ENCODE measurements around the gene C20orf144.

The C20orf144 gene

GRCh38 chr20:33658510-33658909 lies 3.6 kb upstream of the C20orf144 start:
- TF ChIP-seq EGR1 (IDR thresholded peaks at IDR 0.05) (no peak), CREB1 (IDR thresholded peaks at IDR 0.05; ENCODE audit: low read depth) (no peak), MAX (IDR thresholded peaks at IDR 0.05) (no peak), RAD21 (IDR thresholded peaks at IDR 0.05; ENCODE audit: low read depth) (no peak), NFIC (IDR thresholded peaks at IDR 0.05) (no peak), FOXM1 (IDR thresholded peaks at IDR 0.05; ENCODE audit: borderline replicate concordance, low read depth) (no peak), TEAD4 (IDR thresholded peaks at IDR 0.05) (no peak), TAF1 (IDR thresholded peaks at IDR 0.05; ENCODE audit: low read depth) (no peak), USF1 (IDR thresholded peaks at IDR 0.05) (no peak), TCF12 (IDR thresholded peaks at IDR 0.05; ENCODE audit: low read depth) (no peak), CEBPB (IDR thresholded peaks at IDR 0.05) (no peak), YY1 (IDR thresholded peaks at IDR 0.05; ENCODE audit: low read depth) (no peak), ZBTB7A (IDR thresholded peaks at IDR 0.05; ENCODE audit: low read depth) (no peak), REST (IDR thresholded peaks at IDR 0.05; ENCODE audit: low read depth) (no peak), EP300 (IDR thresholded peaks at IDR 0.05; ENCODE audit: borderline replicate concordance) (no peak)

- no peak for TF ChIP-seq RAD21 (IDR thresholded peaks at IDR 0.05; ENCODE audit: low read depth)
- TF ChIP-seq FOXM1 (IDR thresholded peaks at IDR 0.05; ENCODE audit: borderline replicate concordance, low read depth): no peak
These were observed 3.2 kb upstream of the C20orf144 start for GRCh38 chr20:33658929-33659328.

- TF ChIP-seq TEAD4 (IDR thresholded peaks at IDR 0.05) (no peak), RAD21 (IDR thresholded peaks at IDR 0.05; ENCODE audit: low read depth) (no peak), CEBPB (IDR thresholded peaks at IDR 0.05) (no peak), YY1 (IDR thresholded peaks at IDR 0.05; ENCODE audit: low read depth) (no peak), CREB1 (IDR thresholded peaks at IDR 0.05; ENCODE audit: low read depth) (no peak), REST (IDR thresholded peaks at IDR 0.05; ENCODE audit: low read depth) (no peak), TCF12 (IDR thresholded peaks at IDR 0.05; ENCODE audit: low read depth) (no peak), EP300 (IDR thresholded peaks at IDR 0.05; ENCODE audit: borderline replicate concordance) (no peak)
These were observed 2.6 kb upstream of the C20orf144 start for GRCh38 chr20:33659341-33660034.

GRCh38 chr20:33660035-33660684 lies 2.0 kb upstream of the C20orf144 start:
- TF ChIP-seq ZBTB7A (IDR thresholded peaks at IDR 0.05; ENCODE audit: low read depth) (no peak), CREB1 (IDR thresholded peaks at IDR 0.05; ENCODE audit: low read depth) (no peak), FOXM1 (IDR thresholded peaks at IDR 0.05; ENCODE audit: borderline replicate concordance, low read depth) (no peak)

- no peak for TF ChIP-seq EP300 (IDR thresholded peaks at IDR 0.05; ENCODE audit: borderline replicate concordance)
- no peak for TF ChIP-seq REST (IDR thresholded peaks at IDR 0.05; ENCODE audit: low read depth)
- TF ChIP-seq ZBTB7A (IDR thresholded peaks at IDR 0.05; ENCODE audit: low read depth): no peak
- no peak for TF ChIP-seq YY1 (IDR thresholded peaks at IDR 0.05; ENCODE audit: low read depth)
- TF ChIP-seq TAF1 (IDR thresholded peaks at IDR 0.05; ENCODE audit: low read depth): no peak
- TF ChIP-seq RAD21 (IDR thresholded peaks at IDR 0.05; ENCODE audit: low read depth): no peak
- no peak for TF ChIP-seq USF1 (IDR thresholded peaks at IDR 0.05)
- no peak for TF ChIP-seq EGR1 (IDR thresholded peaks at IDR 0.05)
- TF ChIP-seq TCF12 (IDR thresholded peaks at IDR 0.05; ENCODE audit: low read depth): no peak
- TF ChIP-seq MAX (IDR thresholded peaks at IDR 0.05): no peak
- TF ChIP-seq FOXM1 (IDR thresholded peaks at IDR 0.05; ENCODE audit: borderline replicate concordance, low read depth): no peak
- TF ChIP-seq CEBPB (IDR thresholded peaks at IDR 0.05): no peak
- TF ChIP-seq TEAD4 (IDR thresholded peaks at IDR 0.05): no peak
These were observed 1.5 kb upstream of the C20orf144 start for GRCh38 chr20:33660685-33661058.

All from Ishikawa (cell line).